Measurements from ENCODE around the gene ACSL6.

The ACSL6 gene

DNA sequence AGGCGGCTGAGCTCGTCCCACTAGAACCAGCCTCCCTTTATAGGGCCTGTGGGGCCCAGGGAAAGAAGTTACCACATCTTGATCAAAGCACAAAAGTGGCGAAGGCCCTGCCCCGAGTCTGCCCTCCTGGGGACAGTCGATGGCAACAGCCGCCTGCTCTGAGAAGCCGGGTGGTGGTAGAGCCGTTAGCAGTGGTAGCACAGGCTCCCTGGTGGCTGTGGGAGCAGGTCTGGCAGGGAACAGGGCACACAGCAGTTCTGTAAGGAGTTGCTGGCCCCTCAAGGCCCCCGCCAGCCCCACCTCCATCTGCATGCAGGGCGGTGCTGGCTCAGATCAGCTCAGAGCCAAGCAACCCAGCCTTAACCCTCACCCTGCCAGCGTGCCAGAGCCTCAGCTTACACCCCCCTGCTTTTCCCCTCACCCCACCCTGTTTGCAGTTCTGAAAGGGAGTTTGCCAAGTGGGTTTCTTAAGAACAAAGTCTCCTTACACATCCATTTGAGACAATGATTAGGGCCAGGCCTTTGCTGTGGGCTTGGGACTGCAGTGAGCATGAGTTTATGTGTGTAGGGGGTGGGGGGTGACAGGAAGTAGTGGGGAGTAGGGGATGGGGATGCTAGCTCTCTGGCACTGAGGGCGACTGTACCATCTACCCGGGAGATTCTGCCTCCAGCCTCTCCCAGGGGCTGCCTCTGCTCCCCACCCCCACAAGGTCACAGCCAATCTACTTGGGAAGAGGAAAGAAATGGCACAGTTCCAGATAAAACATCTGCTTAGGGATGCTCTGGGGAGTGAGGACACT is 11.8 kb downstream of the ACSL6 start:
- no peak for DNase-seq (ENCODE audit: low spot score)

- DNase-seq (ENCODE audit: low spot score): no peak
Observed at GRCh38 chr5:131999041-131999440, 12.4 kb downstream of the ACSL6 start.

- no peak for DNase-seq (ENCODE audit: low spot score)
Observed at GRCh38 chr5:131998431-131999040, 12.9 kb downstream of the ACSL6 start.

DNA sequence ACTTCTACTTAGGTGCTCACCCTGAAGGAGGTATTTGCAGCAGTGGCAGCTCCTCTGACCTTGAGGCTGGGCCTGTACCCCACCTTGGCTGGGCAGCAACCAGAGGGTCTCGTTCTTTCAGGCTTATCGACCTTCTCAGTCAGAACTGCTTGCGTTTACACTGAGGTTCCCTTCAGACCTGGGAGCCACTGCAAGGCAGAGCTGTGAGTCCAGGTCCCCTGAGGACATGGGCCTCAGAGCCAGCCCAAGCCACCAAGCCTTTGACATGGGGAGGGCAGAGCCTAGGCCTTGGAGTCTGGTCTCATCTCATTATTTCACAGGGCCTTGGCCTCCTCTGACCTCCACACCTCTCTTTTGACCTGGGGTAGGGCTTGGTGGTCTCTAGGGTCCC is 13.7 kb downstream of the ACSL6 start:
- no peak for DNase-seq (ENCODE audit: low spot score)

DNA sequence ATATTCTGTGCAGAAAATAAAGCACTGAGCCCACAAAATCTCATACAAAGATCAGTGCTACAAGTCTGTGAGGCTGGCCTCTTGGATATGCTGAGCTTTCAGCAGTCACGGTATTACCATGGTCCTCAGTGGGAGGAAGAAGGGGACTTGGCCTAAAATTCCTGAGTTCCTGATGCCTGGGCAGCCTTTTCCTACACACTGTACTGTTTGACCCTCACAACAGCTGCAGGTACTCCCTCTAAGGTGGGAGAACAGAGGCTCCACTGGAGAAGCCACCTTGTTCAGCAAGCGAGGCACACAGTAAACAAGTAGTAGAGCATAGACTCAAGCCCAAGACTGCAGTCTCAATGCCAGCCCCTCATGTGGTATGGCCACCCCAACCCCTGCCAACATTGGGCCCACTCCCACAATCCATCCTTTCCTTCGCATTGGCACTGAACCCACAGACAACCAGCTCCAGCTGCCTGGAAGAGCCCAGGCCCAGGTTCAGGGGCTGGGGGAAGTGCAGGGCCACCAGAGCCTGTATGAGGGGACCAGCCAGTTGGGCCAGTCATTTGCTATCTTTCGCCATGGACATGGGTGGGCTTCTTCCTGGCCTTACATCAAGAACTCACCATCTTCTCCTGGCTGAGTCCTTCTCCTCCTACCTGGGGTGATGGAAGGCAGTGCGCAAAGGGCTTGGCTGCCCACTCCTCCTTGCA is 14.3 kb downstream of the ACSL6 start:
- DNase-seq (ENCODE audit: low spot score): no peak

DNA sequence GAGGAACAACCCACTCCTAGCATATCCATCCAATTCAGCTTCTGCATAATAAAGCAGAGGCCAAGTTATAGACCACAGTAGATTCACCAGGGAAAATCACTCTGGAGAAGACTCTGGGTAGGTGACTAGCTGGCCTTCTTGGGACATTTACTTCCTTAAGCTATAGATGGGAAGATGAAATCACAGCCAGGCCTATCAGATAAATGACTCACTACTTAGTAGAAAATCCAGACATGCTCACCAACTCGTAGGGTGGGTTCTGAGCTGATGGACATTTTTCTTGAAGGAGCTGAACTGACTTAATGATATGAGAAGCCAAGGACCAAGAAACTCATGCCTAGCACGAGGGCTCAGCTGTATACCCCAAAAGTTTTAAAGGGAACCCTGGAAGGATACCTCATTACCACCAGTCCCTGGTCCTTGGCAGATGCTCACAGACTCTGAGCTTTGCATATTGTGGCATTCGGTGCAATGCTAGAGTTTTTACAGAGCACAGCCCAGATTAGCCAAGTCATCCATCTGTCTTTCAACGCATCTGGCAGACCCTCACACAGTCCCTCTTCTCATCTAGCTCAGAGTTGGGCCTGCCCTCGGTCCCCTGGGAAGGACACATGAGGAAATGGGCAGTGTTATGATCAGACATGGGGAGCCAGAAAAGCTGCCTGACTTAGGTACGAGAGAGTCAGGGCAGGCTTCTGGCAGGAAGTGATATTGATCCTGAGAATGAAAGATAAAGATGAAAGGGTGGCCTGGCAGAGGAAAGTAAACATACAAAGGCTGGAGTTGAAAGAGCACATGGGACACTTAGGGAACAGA is 15.0 kb downstream of the ACSL6 start:
- no peak for DNase-seq (ENCODE audit: low spot score)

DNA sequence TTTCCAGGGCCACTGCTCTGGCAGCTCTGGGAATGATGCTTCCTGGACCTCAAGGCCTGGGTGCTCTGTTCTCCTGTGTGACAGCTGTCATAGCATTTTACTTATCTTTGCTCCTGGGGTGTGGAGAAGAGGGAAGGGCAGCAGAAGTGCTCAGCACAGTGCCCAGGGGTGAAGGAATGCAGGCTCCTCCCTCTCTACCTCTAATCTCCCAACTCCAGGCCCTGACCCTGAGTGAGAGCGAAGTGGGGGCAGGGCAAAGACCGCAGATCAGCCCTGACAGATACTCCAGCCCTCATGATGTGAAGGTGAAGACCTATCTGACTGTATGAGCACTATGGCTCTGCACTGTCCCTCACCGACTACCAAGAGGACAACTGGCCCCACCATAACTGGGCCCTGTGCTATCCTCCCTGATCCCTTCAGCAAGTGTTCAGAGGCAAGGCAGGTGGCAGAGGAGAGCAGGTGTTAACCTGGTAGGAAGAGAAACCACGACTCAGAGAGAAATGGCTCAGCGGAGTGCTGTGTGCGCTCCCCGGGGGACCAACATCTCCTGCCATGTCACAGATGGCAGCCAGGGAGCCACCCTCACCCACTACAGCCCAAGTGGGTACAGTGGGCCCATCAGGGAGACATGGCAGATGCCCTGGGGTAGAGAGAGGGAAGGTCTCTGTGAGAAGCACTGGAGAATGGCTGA is 16.8 kb downstream of the ACSL6 start:
- no peak for DNase-seq (ENCODE audit: low spot score)

- DNase-seq (ENCODE audit: low spot score): no peak
Observed at GRCh38 chr5:131994090-131994489, 17.4 kb downstream of the ACSL6 start.

DNA sequence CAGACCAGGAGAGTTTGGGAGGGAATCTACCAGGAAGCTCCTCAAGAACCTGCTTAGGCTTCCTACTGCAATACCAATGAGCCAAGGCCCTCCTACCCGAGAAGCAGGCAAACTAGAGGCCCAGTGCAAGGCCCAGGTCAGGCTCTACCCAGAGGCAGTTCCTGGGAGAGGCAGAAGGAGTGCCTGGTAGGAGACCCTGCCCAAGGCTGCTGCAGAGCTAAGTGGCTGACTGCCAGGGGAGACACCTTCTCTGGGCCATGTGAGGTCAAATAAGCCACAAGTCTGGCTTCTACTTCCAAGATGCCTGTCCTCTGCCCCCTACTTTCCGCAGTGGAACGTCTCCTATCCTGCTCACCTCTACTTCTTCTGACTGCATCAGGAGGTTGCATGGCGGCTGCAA is 17.8 kb downstream of the ACSL6 start:
- no peak for DNase-seq (ENCODE audit: low spot score)

GRCh38 chr5:131992370-131992769 is 19.1 kb downstream of the ACSL6 start:
- DNase-seq (ENCODE audit: low spot score): no peak

DNA sequence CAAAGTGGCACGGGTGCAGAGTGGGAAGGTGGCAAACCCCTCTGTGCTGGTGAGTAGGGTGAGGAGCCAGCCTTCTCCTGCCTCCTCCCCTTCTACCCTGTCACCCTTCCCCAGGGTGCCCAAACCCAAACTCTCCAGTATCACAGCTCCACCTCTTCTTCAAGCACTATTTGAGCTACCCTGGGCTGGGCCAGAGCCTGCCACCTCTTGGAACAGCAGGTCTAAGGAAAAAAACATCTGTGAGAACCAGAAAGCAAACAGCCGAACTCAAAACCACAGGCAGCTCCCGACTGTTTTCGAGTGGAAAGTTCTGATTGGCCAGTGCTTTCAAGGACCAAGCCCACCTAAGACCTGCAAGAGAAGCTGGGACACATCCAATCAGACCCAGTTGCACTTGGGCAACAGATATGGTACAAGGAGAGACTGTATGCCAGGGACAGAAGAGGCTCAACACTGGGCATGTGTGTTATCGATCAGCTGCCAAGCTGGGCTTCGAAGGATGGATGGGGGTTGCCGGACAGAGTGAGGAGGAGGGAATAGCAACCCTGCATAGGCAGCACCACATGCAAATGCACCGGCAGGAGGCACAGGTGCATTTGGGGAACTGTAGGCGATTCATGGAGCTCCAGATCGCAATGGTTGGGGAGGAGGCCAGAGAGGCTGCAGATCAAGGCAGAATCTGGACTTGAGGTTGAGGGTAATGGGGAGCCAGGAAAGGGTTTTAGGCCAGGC is 19.7 kb downstream of the ACSL6 start:
- no peak for DNase-seq (ENCODE audit: low spot score)

- DNase-seq (ENCODE audit: low spot score): no peak
Observed at GRCh38 chr5:131990716-131991115, 20.7 kb downstream of the ACSL6 start.

DNA sequence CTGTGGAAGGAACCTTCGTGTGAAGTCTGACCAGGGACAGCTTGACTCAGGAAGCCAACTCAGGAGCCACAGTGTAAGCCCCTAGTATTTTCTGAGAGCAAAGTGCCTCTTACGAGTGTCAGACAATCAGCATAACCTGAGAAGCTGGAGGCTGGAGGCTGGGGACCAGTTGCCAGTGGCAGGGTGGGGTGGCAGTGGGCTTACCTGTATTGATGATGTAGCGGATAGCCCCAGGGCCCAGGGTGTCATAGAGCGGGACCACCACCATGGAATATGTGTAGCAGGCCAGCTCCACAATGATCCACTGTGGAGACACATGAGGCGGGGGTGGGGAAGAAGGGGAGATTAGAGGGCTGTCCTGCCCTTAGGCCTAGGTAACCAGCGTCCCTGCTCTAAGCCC is 22.9 kb downstream of the ACSL6 start:
- DNase-seq (ENCODE audit: low spot score): no peak

DNA sequence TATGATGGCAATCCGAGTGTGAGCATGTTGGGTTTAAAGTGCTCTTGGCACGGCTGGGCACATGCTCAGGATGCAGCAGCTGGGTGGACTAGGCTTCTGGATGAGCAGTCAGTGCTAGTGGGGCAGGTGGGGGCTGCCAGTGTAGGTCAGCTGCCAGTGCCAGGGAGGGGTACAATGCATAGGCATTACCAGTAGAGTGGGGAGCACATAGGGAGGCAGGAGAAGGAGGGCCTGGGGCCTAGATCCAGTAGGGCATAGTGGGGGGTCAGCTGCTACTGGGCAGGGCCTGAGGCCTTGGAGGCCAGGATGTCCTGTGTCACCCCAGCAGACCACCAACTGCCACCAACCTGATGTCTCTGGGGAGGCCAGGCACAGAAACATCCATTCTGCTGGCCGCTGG is 24.2 kb downstream of the ACSL6 start:
- DNase-seq (ENCODE audit: low spot score): no peak

DNA sequence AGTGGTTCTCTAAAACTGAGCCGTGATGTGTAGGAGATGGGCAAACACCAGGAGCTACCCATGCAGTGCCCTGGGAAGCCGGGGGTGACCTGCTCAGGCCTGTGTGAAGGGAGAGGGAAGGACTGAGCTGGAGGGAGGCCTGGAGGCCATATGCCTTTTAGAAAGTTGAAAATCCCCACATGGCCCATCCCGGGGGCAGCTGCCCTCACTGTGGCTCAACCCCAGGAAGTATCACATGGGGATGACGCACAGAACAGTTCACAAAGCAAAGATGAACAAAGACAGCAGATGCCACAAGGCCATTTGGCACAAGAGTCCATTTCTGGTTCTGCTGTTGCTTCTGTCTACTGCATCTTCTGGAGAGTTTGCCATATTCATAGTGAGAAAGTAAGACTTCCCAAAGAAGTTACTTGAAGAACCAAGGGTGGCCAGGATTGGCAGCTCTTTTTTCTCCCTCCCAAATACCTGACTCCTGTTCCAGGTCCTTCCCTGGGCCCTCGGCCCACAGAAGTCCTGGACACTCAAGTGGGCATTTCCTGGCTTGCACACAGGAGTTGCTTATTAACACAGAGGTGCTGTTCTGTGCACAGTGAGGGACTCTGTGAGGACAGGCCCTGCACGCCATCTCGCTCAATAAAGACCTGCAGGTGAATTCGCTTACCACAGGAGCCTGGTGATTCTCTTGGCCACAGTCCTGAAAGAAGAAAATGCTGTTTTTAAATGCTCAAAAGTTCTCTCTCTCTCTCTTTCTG is 25.1 kb downstream of the ACSL6 start:
- DNase-seq (ENCODE audit: low spot score): peak; percentile 21

- no peak for DNase-seq (ENCODE audit: low spot score)
Observed at GRCh38 chr5:131984956-131985665, 26.3 kb downstream of the ACSL6 start.

DNA sequence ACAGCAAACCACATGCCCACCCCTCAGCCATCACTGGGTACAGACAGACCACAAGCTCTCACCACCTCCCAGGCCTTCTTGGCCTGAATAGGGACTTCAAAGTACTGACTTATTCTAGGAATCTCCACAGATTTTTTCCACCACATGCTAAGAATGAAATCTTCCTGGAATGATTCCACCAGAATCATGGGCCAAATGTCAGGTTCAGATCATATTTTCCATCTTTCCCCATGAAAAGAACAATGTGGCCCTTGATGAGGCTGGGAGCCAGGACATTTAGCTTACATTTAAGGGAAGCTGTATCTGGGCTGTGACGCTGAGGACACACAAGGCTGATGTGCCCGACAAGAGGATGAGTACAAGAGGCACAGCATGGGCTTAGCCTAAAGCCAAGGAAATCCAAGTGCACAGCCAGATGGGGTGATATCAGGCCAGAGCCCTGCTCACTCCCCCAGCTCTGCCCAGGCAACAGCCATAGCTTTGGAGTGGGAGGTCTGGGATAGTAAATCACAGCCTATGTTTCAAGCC is 28.1 kb downstream of the ACSL6 start:
- DNase-seq (ENCODE audit: low spot score): no peak

DNA sequence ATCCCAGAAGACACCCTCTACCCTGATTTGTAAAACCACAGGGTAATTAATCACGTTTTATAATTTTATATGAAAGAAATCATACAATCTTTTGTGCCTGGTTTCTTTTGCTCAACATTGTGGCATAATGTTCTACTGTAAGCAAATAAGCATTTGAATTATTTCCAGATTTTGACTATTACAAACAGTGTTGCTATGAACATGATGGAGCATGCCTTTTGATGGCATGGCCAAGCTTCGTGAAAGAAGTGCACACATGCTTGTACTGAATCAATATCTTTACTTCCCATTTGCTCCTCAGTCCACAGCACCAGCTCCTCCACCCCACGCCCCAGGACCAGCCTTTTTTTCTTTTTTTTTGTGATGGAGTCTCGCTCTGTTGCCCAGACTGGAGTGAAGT is 29.9 kb downstream of the ACSL6 start:
- no peak for DNase-seq (ENCODE audit: low spot score)

GRCh38 chr5:131980696-131981095 is 30.8 kb downstream of the ACSL6 start:
- no peak for DNase-seq (ENCODE audit: low spot score)

All from AG08395 (cell line).